ACC112 (cell line): Measurements from ENCODE around the gene CDC42EP3.
A peak's percentile ranks its signal among the peaks of the same experiment; 100 is the strongest.

ENCODE experiments used
- H2AFZ ChIP-seq: fragments of 200-600 bp; sonication (generic); one replicate; pipeline ENCODE4 v1.6.0; 2017; ENCODE audit warnings: antibody characterized with exemption, low read length; ENCODE audit not compliant: unreplicated experiment
- H3K27ac ChIP-seq: fragments of 200-600 bp; sonication (generic); 2 replicates; pipeline ENCODE4 v1.5.1; 2014; ENCODE audit warnings: low read depth, mild to moderate bottlenecking, antibody characterized with exemption, low read length, moderate library complexity
- H3K27me3 ChIP-seq: fragments of 200-600 bp; sonication (generic); 2 replicates; pipeline ENCODE4 v1.6.1; 2014; ENCODE audit warnings: mild to moderate bottlenecking, antibody characterized with exemption, low read length, moderate library complexity, mixed read lengths; ENCODE audit not compliant: insufficient read depth
- H3K36me3 ChIP-seq: fragments of 200-600 bp; sonication (generic); 2 replicates; pipeline ENCODE4 v1.6.1; 2016; ENCODE audit warnings: mild to moderate bottlenecking, antibody characterized with exemption, low read length, moderate library complexity, mixed read lengths; ENCODE audit not compliant: insufficient read depth
- H3K4me1 ChIP-seq: fragments of 200-600 bp; sonication (generic); one replicate; pipeline ENCODE4 v1.6.1; 2016; ENCODE audit warnings: low read length, mixed read lengths; ENCODE audit not compliant: insufficient read depth, unreplicated experiment, control insufficient read depth
- H3K4me3 ChIP-seq: fragments of 200-600 bp; sonication (generic); 2 replicates; pipeline ENCODE4 v1.5.1; 2014; ENCODE audit warnings: mild to moderate bottlenecking, low read depth, low read length
- H3K79me2 ChIP-seq: fragments of 200-600 bp; sonication (generic); one replicate; pipeline ENCODE4 v1.6.0; 2016; ENCODE audit warnings: low read length; ENCODE audit not compliant: control insufficient read depth, unreplicated experiment, insufficient read depth

Gene CDC42EP3

DNA sequence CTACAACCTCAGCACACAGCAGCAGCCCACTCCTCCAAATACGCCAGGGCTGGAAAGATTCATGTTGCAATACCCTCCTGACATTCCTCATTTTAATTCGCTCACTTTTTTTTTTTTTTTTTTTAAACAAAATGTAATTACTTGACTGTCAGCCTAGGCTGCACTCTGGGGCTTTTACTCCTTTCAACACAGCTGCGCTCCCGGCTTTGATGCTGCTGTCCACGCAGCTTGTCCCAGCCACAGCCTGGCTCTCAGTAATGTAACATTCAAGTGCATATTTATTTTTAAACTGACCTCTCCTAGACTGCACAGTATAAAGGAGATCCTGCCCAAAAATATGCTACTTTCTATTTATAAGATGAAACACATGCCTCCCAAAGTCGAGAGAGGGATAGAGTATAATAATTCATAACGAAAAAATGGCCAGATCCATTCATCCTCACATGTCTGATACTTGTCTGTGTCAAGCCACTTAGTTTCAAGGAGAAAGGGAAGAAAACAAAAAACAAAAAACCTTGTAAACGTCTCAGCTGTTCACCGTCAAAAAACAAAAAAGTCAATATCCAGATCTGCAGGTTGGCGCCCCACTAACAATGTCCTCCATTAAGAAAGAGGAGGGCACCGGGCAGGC is 949 bp downstream of the CDC42EP3 start:
- H3K27ac ChIP-seq, result 0 out of 2 replicates have a peak overlapping the region, but pooled peaks have one; percentile 16
- peaks cover 31% of the 10 kb centered on the region for H3K4me1 ChIP-seq
- H3K27me3 ChIP-seq, result no peaks in the 10 kb centered on the region
- H3K4me3 ChIP-seq, result peak overlapping the region; percentile 96
- peaks cover 59% of the 10 kb centered on the region for H3K79me2 ChIP-seq
- peaks cover 8% of the 10 kb centered on the region; the same call in 1 of the 2 replicates for H3K36me3 ChIP-seq
- no peak overlapping the region for H2AFZ ChIP-seq

DNA sequence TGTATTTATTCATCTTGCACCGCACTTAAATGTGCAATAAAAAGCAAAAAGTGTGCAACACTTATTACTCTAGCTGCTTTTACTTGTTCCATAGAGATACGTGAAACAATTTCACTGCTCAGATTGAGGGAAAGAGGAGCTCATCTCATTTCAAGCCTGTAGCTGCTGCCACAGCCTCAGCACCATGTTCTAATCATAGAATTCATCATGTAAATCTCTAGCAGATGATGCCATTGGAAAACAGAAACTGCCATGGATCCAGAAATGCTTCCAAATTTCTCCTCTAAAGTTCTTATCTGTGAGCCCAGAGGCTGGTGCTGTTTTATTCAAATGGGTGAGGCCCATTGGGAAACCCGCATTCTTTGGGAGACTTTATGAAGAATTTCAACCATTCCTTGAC is 2.0 kb downstream of the CDC42EP3 start:
- Histone ChIP-seq H3K4me3 (peak overlapping the region; percentile 96), H3K27me3 (no peaks in the 10 kb centered on the region), H2AFZ (no peak overlapping the region), H3K79me2 (peaks cover 70% of the 10 kb centered on the region), H3K27ac (peak overlapping the region; percentile 16; the same call in 1 of the 2 replicates), H3K4me1 (peaks cover 41% of the 10 kb centered on the region), H3K36me3 (peaks cover 11% of the 10 kb centered on the region; the same call in 1 of the 2 replicates)

DNA sequence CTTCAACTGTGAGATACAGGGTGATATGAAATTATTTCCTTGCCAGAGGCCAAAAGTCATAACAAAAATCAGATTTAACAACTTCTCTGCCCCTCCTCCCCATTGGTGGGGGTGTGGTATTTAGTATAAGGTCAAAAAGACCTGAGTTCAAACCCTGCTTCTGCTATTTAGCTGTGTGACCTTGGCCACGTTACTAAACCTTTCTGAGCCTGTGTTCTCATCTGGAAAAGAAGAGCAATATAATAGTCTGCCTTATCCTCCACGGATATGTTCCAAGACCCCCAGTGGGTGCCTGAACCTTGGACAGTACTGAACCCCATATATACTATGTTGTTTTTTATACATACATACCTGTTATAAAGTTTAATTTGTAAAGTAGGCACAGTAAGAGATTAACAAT is 3.7 kb downstream of the CDC42EP3 start:
- no peaks in the 10 kb centered on the region for H3K27me3 ChIP-seq
- no peak overlapping the region for H3K27ac ChIP-seq
- H3K4me1 ChIP-seq, result peaks cover 43% of the 10 kb centered on the region
- H2AFZ ChIP-seq, result no peak overlapping the region
- peak overlapping the region; percentile 14; the same call in 1 of the 2 replicates for H3K4me3 ChIP-seq
- H3K79me2 ChIP-seq, result peaks cover 87% of the 10 kb centered on the region
- H3K36me3 ChIP-seq, result peaks cover 12% of the 10 kb centered on the region; the same call in 1 of the 2 replicates

DNA sequence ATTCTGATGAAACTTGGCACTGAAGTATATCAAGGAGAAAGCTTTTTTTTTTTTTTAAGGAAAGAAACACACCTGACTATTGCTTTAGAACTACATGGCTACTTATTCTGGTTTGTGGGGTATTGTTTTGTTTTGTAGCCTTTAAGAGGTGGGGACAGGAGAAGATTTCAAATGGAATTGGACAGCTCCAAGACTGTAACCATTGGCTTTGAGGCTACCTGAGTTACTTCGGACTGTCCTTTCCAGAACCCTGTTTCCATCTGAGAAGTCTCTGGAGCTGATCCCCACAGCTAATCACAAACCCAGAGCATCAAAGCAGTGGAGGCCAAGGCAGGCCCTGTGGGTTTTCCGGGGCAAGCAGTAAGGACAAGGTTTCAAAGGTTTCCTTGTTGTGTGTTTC is 4.7 kb downstream of the CDC42EP3 start:
- Histone ChIP-seq H3K79me2 (peaks cover 97% of the 10 kb centered on the region), H3K36me3 (peaks cover 12% of the 10 kb centered on the region; the same call in 1 of the 2 replicates), H3K27ac (no peak overlapping the region), H3K4me1 (peaks cover 43% of the 10 kb centered on the region), H3K27me3 (no peaks in the 10 kb centered on the region), H3K4me3 (no peak overlapping the region), H2AFZ (no peak overlapping the region)

DNA sequence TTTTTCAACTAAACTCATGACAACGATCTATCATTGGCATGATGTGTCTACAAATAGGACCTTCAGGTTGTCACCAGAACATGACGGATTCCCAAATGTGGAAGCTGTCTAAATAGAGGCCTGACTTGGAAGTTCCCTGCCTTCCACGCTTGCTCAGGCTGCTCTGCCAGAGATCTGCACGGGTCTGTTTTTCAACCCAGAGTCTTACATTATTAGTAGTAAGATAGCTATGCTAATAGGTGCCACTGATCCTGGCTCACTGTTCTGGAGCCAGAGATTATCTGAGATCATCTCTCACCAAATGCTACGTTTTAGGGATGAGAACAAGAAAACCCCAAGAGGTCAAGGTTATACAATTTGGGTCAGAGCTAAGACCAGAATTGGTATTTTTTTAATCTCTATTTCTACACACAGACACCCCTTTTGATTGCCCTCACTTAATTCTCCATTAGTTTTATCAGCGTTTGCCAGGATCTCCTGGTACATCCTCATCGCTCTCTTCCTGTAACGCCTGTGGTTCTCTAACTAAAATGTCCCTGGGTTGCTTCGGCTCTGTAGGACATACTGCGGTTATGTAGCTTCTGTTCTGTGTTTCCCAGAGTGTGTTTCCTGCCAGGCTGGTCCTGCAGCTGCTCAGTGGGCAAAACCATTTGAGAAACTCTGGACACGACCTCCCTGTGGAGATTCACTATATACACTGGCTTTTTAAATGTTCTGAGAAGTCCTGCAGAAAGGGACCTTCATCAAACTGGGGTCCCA is 5.7 kb downstream of the CDC42EP3 start:
- H3K27ac ChIP-seq, result no peak overlapping the region
- no peaks in the 10 kb centered on the region for H3K27me3 ChIP-seq
- peaks cover 100% of the 10 kb centered on the region for H3K79me2 ChIP-seq
- H2AFZ ChIP-seq, result no peak overlapping the region
- H3K4me1 ChIP-seq, result peaks cover 43% of the 10 kb centered on the region
- H3K36me3 ChIP-seq, result peaks cover 12% of the 10 kb centered on the region; the same call in 1 of the 2 replicates
- no peak overlapping the region for H3K4me3 ChIP-seq

DNA sequence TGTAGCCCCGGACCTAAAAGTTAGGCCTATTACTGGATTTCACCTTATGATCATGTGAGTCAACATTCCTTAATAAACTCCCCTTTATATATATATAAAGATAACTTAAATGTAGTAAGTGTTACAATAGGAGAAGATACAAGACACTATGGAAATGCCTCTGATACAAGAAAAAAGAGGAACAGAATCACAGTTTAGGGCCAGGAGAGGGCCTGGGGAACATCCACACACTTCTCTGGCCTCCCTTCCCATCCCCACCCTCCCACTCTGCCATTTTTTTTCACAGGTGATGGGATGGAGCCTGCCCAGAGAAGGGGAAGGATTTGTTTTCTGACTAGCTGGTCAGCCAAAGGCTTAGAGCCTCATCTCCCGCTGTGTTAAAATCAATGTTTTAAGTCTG is 6.4 kb downstream of the CDC42EP3 start:
- Histone ChIP-seq H3K4me1 (peaks cover 47% of the 10 kb centered on the region), H3K79me2 (peaks cover 100% of the 10 kb centered on the region), H3K27ac (no peak overlapping the region), H3K27me3 (no peaks in the 10 kb centered on the region), H2AFZ (no peak overlapping the region), H3K36me3 (peaks cover 16% of the 10 kb centered on the region; the same call in 1 of the 2 replicates), H3K4me3 (no peak overlapping the region)

DNA sequence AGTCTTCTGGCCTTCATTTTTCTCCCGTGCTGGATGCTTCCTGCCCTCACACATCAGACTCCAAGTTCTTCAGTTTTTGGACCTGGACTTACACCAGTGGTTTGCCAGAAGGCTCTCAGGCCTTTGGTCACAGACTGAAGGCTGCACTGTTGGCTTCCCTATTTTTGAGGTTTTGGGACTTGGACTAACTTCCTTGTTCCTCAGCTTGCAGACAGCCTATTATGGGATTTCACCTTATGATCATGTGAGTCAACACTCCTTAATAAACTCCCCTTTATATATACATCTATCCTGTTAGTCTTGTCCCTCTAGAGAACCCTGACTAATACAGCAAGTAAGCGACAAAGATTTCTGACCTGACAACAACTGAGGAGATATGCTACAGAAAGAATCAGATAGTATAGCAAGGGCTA is 7.2 kb downstream of the CDC42EP3 start:
- H2AFZ ChIP-seq, result no peak overlapping the region
- peaks cover 55% of the 10 kb centered on the region for H3K4me1 ChIP-seq
- H3K4me3 ChIP-seq, result no peak overlapping the region
- peaks cover 100% of the 10 kb centered on the region for H3K79me2 ChIP-seq
- no peak overlapping the region for H3K27ac ChIP-seq
- H3K27me3 ChIP-seq, result no peaks in the 10 kb centered on the region
- peaks cover 18% of the 10 kb centered on the region; the same call in 1 of the 2 replicates for H3K36me3 ChIP-seq

DNA sequence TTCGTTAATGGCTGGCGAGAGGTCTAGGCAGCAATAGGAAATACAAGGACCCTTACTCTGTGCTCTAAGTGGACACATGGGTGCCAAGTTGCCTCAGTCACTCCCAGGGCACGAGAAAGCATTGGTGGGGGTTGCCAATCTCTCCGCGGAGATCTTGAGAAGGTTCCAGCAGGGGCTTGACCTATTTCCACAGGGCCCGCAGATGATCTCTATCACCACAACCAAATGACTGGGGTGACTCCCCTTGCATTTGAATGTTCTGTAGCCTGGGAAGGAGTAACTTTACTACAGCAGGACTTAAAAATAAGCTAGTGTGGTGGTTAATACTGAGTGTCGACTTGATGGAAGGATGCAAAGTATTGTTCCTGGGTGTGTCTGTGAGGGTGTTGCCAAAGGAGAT is 8.1 kb downstream of the CDC42EP3 start:
- no peak overlapping the region for H3K4me3 ChIP-seq
- H3K4me1 ChIP-seq, result peaks cover 59% of the 10 kb centered on the region
- H3K36me3 ChIP-seq, result peaks cover 19% of the 10 kb centered on the region; the same call in 1 of the 2 replicates
- peaks cover 100% of the 10 kb centered on the region for H3K79me2 ChIP-seq
- H2AFZ ChIP-seq, result no peak overlapping the region
- H3K27ac ChIP-seq, result no peak overlapping the region
- no peaks in the 10 kb centered on the region for H3K27me3 ChIP-seq

DNA sequence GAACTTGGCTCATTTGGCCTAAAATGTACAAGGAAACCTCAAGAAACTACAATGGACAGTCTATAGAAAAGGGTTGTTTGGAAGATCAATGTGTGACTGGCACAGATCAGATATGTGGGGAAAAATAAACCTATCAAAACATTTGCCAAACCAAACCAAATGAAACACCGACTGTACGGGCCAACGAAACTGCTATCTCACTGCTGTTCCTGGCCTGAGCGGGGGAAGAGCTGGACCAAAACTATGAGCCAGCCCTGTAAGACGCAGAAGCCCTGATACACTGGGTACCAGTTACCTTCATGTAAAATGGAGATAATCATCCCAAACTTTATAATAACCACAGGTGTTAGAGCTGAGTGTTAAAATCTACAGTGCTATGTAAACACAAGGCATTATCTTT is 11.7 kb downstream of the CDC42EP3 start:
- Histone ChIP-seq H2AFZ (no peak overlapping the region), H3K27ac (no peak overlapping the region), H3K36me3 (peaks cover 26% of the 10 kb centered on the region; the same call in 1 of the 2 replicates), H3K4me3 (no peak overlapping the region), H3K79me2 (peaks cover 99% of the 10 kb centered on the region), H3K4me1 (peaks cover 59% of the 10 kb centered on the region), H3K27me3 (no peaks in the 10 kb centered on the region)

DNA sequence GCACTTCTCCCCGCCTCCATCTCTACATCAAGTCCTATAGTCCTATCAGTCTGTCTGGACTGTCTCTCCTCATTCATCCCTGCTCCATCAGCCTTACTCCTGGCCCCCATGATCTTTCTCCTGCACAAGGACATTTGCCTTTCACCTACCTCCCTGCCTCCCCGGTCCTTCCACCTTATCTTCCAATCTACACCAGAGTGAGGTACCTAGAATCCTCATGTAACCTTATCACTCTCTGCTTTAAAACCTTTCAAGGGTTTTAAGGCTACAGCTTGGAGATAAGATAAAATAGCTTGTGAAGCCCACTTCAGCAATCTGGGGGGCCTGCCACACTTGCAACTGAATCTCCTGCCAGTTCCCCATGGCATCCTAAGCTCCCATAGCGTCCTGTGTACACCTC is 12.8 kb downstream of the CDC42EP3 start:
- no peak overlapping the region for H2AFZ ChIP-seq
- H3K27me3 ChIP-seq, result no peaks in the 10 kb centered on the region
- peaks cover 23% of the 10 kb centered on the region; the same call in 1 of the 2 replicates for H3K36me3 ChIP-seq
- H3K79me2 ChIP-seq, result peaks cover 99% of the 10 kb centered on the region
- no peak overlapping the region for H3K27ac ChIP-seq
- peaks cover 64% of the 10 kb centered on the region for H3K4me1 ChIP-seq
- H3K4me3 ChIP-seq, result no peak overlapping the region
